Endothelial cell of umbilical vein (primary cell): ENCODE data around the gene ASB13. TPM values are rescaled to one million over a fixed set of nuclear protein-coding genes. Genes with fewer than 3 reads are reported as not detected.

Experiments used
- BruUV-seq: library from RNA; stranded (reverse); fragments of 400-500 nt; replicated peaks from 2 replicates; lab custom pipeline; 2021; lab: Mats Ljungman, UMichigan
- CTCF ChIA-PET: fragments of 300-600, 350-600 bp; sonication (Branson Sonifier 250); formaldehyde crosslinking; loops from one replicate; lab custom pipeline; 2021; ENCODE audit warnings: antibody characterized with exemption, inconsistent platforms; lab: Charles Lee
- POLR2A ChIA-PET: fragments of 300-600, 350-600 bp; sonication (Branson Sonifier 250); formaldehyde crosslinking; loops from one replicate; lab custom pipeline; 2021; ENCODE audit warnings: antibody characterized with exemption, inconsistent platforms; lab: Charles Lee
- DNase-seq: peaks from one replicate; pipeline ENCODE4 v3.0.0-alpha.2; 2011; ENCODE audit warnings: low read depth, low spot score
- FAIRE-seq: peaks from 2 replicates; lab custom pipeline; 2011; peaks lifted over from hg19 to GRCh38; lab: Jason Lieb, UNC
- H2AFZ ChIP-seq: 2 replicates; pipeline ENCODE4 v1.6.0; 2012; ENCODE audit warnings: low read depth, low read length, control low read depth, inconsistent platforms
- H3K27ac ChIP-seq: 2 replicates; pipeline ENCODE4 v1.5.1; 2011; ENCODE audit warnings: low read depth, mild to moderate bottlenecking, control low read depth, low read length, moderate library complexity; ENCODE audit not compliant: insufficient read depth
- H3K27me3 ChIP-seq, 2 experiments: 2 replicates each; pipeline versions ENCODE4 v1.6.0 to v1.6.1; 2011; ENCODE audit warnings: low read length in 2 of 2, mixed read lengths in 1 of 2; ENCODE audit not compliant: control insufficient read depth in 2 of 2, insufficient read depth in 2 of 2
- H3K36me3 ChIP-seq, 2 experiments: 2 replicates in 1 of 2; 3 replicates in 1 of 2; pipeline ENCODE4 v1.5.1; 2011; ENCODE audit warnings: low read length in 2 of 2, mild to moderate bottlenecking in 1 of 2, moderate library complexity in 1 of 2; ENCODE audit not compliant: control insufficient read depth in 2 of 2, insufficient read depth in 2 of 2; ENCODE audit errors: extremely low read depth in 1 of 2
- H3K4me1 ChIP-seq: 3 replicates; pipeline ENCODE4 v1.5.1; 2011; ENCODE audit warnings: mild to moderate bottlenecking, low read length; ENCODE audit not compliant: control insufficient read depth, insufficient read depth; ENCODE audit errors: extremely low read depth
- H3K4me2 ChIP-seq: 2 replicates; pipeline ENCODE4 v1.6.1; 2011; ENCODE audit warnings: low read length, control low read depth, mixed read lengths; ENCODE audit not compliant: insufficient read depth
- H3K4me3 ChIP-seq, 3 experiments: fragments of 200-600 bp in 1 of 3; sonication (generic), shearing (Covaris generic) in 1 of 3; replicated peaks in 1 of 3; 2 replicates each; pipeline ENCODE4 v1.5.1; 2011 to 2016; ENCODE audit warnings: control low read depth in 3 of 3, low read length in 3 of 3, mild to moderate bottlenecking in 2 of 3, inconsistent platforms in 1 of 3, low read depth in 1 of 3, moderate library complexity in 1 of 3; ENCODE audit not compliant: insufficient read depth in 1 of 3
- H3K79me2 ChIP-seq: 2 replicates; pipeline ENCODE4 v1.6.0; 2012; ENCODE audit warnings: low read length, inconsistent platforms; ENCODE audit not compliant: control insufficient read depth, insufficient read depth
- H3K9ac ChIP-seq: replicated peaks from 2 replicates; pipeline ENCODE3; 2011; ENCODE audit warnings: low read length, control low read depth; ENCODE audit not compliant: insufficient read depth; ENCODE audit errors: extremely low read depth
- H3K9me1 ChIP-seq: replicated peaks from 3 replicates; pipeline ENCODE4 v1.6.0; 2011; ENCODE audit warnings: mild to moderate bottlenecking, low read length; ENCODE audit not compliant: control insufficient read depth, insufficient read depth; ENCODE audit errors: extremely low read depth
- H3K9me3 ChIP-seq: replicated peaks from 2 replicates; pipeline ENCODE4 v1.5.1; 2012; ENCODE audit warnings: low read length, inconsistent platforms; ENCODE audit not compliant: control insufficient read depth, insufficient read depth
- H4K20me1 ChIP-seq: replicated peaks from 2 replicates; pipeline ENCODE3; 2011; ENCODE audit warnings: mild to moderate bottlenecking, low read length; ENCODE audit not compliant: control insufficient read depth, insufficient read depth; ENCODE audit errors: extremely low read depth
- EZH2 ChIP-seq: IDR thresholded peaks from 2 replicates; pipeline ENCODE4 v1.6.1; 2012; ENCODE audit warnings: borderline replicate concordance, low read depth, mild to moderate bottlenecking, moderate library complexity, low read length, inconsistent platforms; ENCODE audit not compliant: severe bottlenecking
- FOS ChIP-seq: IDR thresholded peaks from 2 replicates; pipeline ENCODE4 v1.6.1; 2011; ENCODE audit warnings: mild to moderate bottlenecking, low read length, moderate library complexity, borderline replicate concordance; ENCODE audit not compliant: insufficient read depth
- GATA2 ChIP-seq: IDR thresholded peaks from 2 replicates; pipeline ENCODE4 v1.7.0; 2011; ENCODE audit warnings: low read depth, mild to moderate bottlenecking, moderate library complexity, mixed read lengths, low read length; ENCODE audit not compliant: insufficient read length, insufficient read depth
- JUN ChIP-seq: IDR thresholded peaks from 2 replicates; pipeline ENCODE4 v1.6.1; 2011; ENCODE audit warnings: borderline replicate concordance, low read depth; ENCODE audit not compliant: insufficient read length, insufficient read depth
- MYC ChIP-seq: IDR thresholded peaks from one replicate; pipeline ENCODE4 v1.6.1; 2011; ENCODE audit warnings: mild to moderate bottlenecking, low read depth, low read length
- POLR2A ChIP-seq: IDR thresholded peaks from 2 replicates; pipeline ENCODE4 v1.6.1; 2012; ENCODE audit warnings: low read depth, mild to moderate bottlenecking, control low read depth, low read length
- POLR2AphosphoS5 ChIP-seq: IDR thresholded peaks from 2 replicates; pipeline ENCODE4 v1.6.1; 2012; ENCODE audit warnings: low read depth, mild to moderate bottlenecking, control low read depth, low read length, moderate library complexity; ENCODE audit not compliant: insufficient read depth
- dilution Hi-C: fragments of 300-500 bp; cut with MboI; formaldehyde crosslinking; loops from one replicate; pipeline ENCODE4 v1.15.0; 2019; ENCODE audit warnings: low sequenced_read_pairs; ENCODE audit not compliant: extremely low pct_ligation_motif_present
- intact Hi-C: fragments of 100-400 bp; cut with micrococcal nuclease; formaldehyde crosslinking; loops from one replicate; pipeline ENCODE4 v1.10.0; 2022
- polyA plus RNA-seq, 4 experiments: library from polyadenylated mRNA; depleted of rRNA in 3 of 4; stranded (reverse) in 3 of 4; unstranded in 1 of 4; fragments of >200 nt; gene quantifications; 2 replicates each; pipeline versions ENCODE4 v1.2.1 to v1.2.3, GENCODE V29; 2011 to 2012; ENCODE audit warnings: missing spikeins in 1 of 4
- total RNA-seq: library from RNA; stranded (reverse); gene quantifications from 2 replicates; pipeline ENCODE4 v1.2.3, GENCODE V29; 2021
- TF ChIP-seq, protein P1 (sequence below): IDR thresholded peaks from 2 replicates; pipeline ENCODE4 v1.6.1; 2011; ENCODE audit not compliant: insufficient read depth, insufficient read length
- TF ChIP-seq, protein P2 (sequence below), 2 donors: IDR thresholded peaks; 1 replicate in 1 of 2; 2 replicates in 1 of 2; pipeline ENCODE4 v1.5.1; 2011; ENCODE audit warnings: low read length in 2 of 2, mild to moderate bottlenecking in 2 of 2, moderate library complexity in 2 of 2, control low read depth in 1 of 2, inconsistent platforms in 1 of 2, low read depth in 1 of 2; ENCODE audit not compliant: insufficient read depth in 1 of 2; ENCODE audit errors: extremely low read depth in 1 of 2

The ASB13 gene
- total and polyA plus RNA-seq, 2 donors (not counting 3 experiments of a cell fraction or from before 2014, with no cell fraction given): 6.3 to 7.3 TPM

DNA sequence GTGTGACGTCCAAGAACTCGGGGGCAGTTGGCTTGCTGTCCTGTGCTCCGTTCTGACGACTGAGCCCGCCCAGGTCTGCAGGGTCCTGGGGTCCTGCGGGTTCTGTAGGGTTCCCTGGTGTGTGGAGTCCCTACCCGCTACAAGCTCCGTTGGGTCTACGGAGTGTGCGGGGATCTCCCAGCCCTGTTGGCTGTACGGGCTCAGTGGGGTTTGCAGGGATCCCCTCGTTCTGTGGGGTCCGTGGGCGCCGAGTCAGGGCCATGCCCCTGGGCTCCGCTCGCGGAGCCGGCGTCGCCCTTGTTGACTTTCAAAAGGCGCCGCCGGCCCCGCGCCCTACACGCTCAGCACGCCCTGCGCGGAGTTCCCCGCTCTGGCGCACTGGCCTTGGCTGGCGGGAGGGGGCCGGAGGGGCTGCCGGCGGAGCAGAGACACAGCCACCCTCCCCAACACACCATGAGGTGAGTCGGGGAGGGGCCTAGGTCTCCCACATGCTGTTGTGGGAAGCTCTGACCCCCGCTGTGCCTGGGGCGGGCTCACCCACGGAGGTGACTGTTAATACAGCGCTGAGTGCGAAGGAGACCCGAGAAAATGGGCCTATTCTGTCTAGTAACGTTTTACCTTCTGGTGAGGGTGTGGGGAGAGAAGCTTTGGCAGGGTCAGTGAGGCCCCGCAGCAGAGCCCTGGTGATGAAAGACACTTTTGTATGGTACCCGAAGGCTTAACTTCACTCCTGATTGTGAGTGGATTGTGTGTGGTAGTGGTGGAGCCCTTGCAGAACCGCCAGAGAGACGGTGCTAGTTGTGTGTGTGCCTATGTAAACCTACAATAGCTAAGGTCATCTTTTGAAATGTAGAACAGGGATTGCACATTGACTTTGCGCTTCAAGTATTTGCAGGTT, 26.3 kb upstream of the ASB13 start:
- no TSS peak for BruUV-seq
- no peak for FAIRE-seq
- dilution Hi-C loops: no loop called here
- CTCF ChIA-PET: interaction anchor here (0.6 to 1.2 kb wide), 2 partner anchors 12 to 224 kb away, joined by 3 read pairs; no protein-coding TSS in a partner anchor
- intact Hi-C loops: no loop called here
- H3K27ac ChIP-seq: no peak overlapping the region
- H2AFZ ChIP-seq: peak overlapping the region; percentile 23
- peaks cover 2% of the 10 kb centered on the region for H3K4me1 ChIP-seq
- H3K9me1 ChIP-seq: no peaks in the 10 kb centered on the region
- H3K9me3 ChIP-seq: no peaks in the 10 kb centered on the region
- no peaks in the 10 kb centered on the region for H3K27me3 ChIP-seq
- no peak overlapping the region for H3K9ac ChIP-seq
- peaks cover 6% of the 10 kb centered on the region for H4K20me1 ChIP-seq
- no peak for DNase-seq
- H3K4me2 ChIP-seq: peak overlapping the region; percentile 54
- POLR2A ChIA-PET: interaction anchor here (0.6 kb wide), 1 partner anchor 25 kb away, joined by 9 read pairs; no protein-coding TSS in a partner anchor
- H3K79me2 ChIP-seq: peaks cover 81% of the 10 kb centered on the region
- TF ChIP-seq, protein P1, sequence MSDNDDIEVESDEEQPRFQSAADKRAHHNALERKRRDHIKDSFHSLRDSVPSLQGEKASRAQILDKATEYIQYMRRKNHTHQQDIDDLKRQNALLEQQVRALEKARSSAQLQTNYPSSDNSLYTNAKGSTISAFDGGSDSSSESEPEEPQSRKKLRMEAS: no peak
- no peak for TF ChIP-seq GATA2
- TF ChIP-seq EZH2: no peak
- TF ChIP-seq, protein P2, sequence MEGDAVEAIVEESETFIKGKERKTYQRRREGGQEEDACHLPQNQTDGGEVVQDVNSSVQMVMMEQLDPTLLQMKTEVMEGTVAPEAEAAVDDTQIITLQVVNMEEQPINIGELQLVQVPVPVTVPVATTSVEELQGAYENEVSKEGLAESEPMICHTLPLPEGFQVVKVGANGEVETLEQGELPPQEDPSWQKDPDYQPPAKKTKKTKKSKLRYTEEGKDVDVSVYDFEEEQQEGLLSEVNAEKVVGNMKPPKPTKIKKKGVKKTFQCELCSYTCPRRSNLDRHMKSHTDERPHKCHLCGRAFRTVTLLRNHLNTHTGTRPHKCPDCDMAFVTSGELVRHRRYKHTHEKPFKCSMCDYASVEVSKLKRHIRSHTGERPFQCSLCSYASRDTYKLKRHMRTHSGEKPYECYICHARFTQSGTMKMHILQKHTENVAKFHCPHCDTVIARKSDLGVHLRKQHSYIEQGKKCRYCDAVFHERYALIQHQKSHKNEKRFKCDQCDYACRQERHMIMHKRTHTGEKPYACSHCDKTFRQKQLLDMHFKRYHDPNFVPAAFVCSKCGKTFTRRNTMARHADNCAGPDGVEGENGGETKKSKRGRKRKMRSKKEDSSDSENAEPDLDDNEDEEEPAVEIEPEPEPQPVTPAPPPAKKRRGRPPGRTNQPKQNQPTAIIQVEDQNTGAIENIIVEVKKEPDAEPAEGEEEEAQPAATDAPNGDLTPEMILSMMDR (IDR thresholded peaks at IDR 0.05; ENCODE audit: extremely low read depth in 1 of 2, insufficient read depth in 1 of 2, low read depth in 1 of 2, low read length in 2 of 2): no peak
- TF ChIP-seq POLR2AphosphoS5: no peak
- no peak for TF ChIP-seq JUN
- TF ChIP-seq FOS: no peak
- TF ChIP-seq MYC: no peak
- no peak for TF ChIP-seq POLR2A
- H3K4me3 ChIP-seq: peak overlapping the region in 2 of 3 experiments; percentile 7 to 38
- no peaks in the 10 kb centered on the region for H3K36me3 ChIP-seq
